Neural progenitor cell (in vitro differentiated cells): ENCODE data around the gene TCF25.

ENCODE experiments used
- EZH2 ChIP-seq: fragments of 200-600 bp; sonication (generic); IDR thresholded peaks from 2 replicates; pipeline ENCODE4 v1.6.1; 2017; ENCODE audit warnings: antibody characterized with exemption, mild to moderate bottlenecking, moderate library complexity
- TF ChIP-seq, protein P1 (sequence below): fragments of 200-600 bp; sonication (generic); IDR thresholded peaks from 2 replicates; pipeline ENCODE4 v1.5.1; 2017; ENCODE audit warnings: antibody characterized with exemption, mild to moderate bottlenecking

DNA sequence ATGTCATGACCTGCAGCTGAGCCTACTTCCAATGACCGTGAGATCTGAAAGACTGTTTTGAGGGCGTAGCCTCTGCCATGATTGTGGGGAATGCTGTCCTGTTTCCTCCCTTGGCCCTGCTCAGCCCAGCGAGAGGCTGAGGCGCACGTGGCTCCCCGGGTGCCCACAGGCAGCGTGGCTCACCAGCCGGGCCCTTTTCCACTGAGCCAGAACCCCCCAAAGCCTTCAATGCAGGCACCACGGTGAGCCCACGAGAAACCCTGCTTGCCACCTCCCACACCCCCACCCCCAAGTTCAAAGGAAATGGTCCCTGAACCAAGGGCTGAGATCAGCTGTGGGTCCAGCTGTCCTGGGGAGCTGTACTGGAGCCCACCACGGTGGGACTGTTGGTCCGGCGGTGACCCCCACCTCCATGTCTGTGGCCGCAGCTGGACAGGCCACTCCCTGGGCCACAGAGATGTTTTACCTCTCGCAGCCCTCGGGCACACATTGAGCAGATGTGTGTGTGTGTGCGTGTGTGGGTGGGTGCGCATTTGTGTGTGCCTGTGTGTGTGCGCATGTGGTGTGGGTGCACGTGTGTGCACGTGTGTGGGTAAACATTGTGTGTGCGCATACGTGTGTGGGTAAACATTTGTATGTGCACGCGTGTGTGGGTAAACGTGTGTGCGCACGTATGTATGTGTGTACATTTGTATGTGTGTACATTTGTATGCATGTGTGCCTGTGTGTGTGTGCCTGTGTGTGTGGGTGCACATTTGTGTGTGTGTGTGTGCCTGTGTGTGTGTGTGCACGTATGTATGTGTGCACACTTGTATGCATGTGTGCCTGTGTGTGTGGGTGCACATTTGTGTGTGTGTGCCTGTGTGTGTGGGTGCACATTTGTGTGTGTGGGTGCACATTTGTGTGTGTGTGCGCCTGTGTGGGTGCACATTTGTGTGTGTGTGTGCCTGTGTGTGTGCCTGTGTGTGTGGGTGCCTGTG lies 40.3 kb downstream of the TCF25 start:
- TF ChIP-seq EZH2, result no peak
- TF ChIP-seq, protein P1, sequence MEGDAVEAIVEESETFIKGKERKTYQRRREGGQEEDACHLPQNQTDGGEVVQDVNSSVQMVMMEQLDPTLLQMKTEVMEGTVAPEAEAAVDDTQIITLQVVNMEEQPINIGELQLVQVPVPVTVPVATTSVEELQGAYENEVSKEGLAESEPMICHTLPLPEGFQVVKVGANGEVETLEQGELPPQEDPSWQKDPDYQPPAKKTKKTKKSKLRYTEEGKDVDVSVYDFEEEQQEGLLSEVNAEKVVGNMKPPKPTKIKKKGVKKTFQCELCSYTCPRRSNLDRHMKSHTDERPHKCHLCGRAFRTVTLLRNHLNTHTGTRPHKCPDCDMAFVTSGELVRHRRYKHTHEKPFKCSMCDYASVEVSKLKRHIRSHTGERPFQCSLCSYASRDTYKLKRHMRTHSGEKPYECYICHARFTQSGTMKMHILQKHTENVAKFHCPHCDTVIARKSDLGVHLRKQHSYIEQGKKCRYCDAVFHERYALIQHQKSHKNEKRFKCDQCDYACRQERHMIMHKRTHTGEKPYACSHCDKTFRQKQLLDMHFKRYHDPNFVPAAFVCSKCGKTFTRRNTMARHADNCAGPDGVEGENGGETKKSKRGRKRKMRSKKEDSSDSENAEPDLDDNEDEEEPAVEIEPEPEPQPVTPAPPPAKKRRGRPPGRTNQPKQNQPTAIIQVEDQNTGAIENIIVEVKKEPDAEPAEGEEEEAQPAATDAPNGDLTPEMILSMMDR, result no peak
